Uterus (tissue), 2 donors: ENCODE measurements around the gene MST1.

Experiments used
- CTCF ChIP-seq, 4 experiments: fragments of 200-600 bp in 2 of 4; fragments of 450-650 bp in 2 of 4; sonication (generic) in 2 of 4; IDR thresholded peaks; one replicate each; pipeline ENCODE4 v1.5.1; 2016 to 2019; ENCODE audit warnings: antibody characterized with exemption in 4 of 4, mild to moderate bottlenecking in 2 of 4, moderate library complexity in 1 of 4
- POLR2A ChIP-seq, 2 donors: fragments of 450-650 bp; IDR thresholded peaks; one replicate each; pipeline ENCODE4 v1.6.1; 2016; ENCODE audit warnings: antibody characterized with exemption in 2 of 2, mild to moderate bottlenecking in 1 of 2, moderate library complexity in 1 of 2

DNA sequence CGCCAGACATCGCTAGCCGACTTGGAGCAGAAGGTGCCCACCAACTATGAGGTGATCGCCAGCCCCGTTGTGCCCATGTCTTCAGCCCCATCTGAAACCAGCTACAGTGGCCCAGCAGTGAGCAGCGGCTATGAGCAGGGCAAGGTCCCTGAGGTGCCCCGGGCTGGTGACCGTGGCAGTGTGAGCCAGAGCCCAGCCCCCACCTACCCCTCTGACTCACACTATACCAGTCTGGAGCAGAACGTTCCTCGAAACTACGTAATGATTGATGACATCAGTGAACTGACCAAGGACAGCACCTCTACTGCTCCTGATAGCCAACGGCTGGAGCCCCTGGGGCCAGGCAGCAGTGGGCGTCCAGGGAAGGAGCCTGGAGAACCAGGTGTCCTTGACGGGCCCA, 28.0 kb downstream of the MST1 start:
- no peak for TF ChIP-seq CTCF (IDR thresholded peaks at IDR 0.05)
- no peak for TF ChIP-seq POLR2A (IDR thresholded peaks at IDR 0.05)
